ENCODE measurements around the gene TMEM178B. TPM values are rescaled to one million over a fixed set of nuclear protein-coding genes. Genes with fewer than 3 reads are reported as not detected.

TMEM178B gene
- total RNA-seq, 1 donor from 2014 or later: 35.9 TPM

DNA sequence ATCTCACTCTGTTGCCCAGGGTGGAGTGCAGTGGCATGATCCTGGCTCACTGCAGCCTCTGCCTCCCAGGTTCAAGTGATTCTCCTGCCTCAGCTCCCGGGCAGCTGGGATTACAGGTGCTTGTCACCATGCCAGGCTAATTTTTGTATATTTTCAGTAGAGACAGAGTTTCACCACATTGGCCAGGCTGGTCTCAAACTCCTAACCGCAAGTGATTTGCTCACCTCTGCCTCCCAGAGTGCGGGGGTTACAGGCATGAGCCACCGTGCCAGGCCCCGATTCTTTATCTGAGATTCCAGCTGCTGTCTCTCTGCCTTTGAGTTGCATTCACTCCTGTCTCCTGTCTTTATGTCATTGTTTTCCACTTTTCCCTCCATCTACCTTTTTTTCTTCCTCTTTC, 168.7 kb downstream of the TMEM178B start:
- no peak for DNase-seq
- Histone ChIP-seq H3K27ac (replicated peaks) (no peak overlapping the region), H3K27me3 (ENCODE audit: low read depth) (no peaks in the 10 kb centered on the region), H3K4me3 (no peak overlapping the region), H3K9me3 (replicated peaks) (no peaks in the 10 kb centered on the region), H3K4me1 (peaks cover 5% of the 10 kb centered on the region), H3K36me3 (no peaks in the 10 kb centered on the region)
- TF ChIP-seq, protein P1, sequence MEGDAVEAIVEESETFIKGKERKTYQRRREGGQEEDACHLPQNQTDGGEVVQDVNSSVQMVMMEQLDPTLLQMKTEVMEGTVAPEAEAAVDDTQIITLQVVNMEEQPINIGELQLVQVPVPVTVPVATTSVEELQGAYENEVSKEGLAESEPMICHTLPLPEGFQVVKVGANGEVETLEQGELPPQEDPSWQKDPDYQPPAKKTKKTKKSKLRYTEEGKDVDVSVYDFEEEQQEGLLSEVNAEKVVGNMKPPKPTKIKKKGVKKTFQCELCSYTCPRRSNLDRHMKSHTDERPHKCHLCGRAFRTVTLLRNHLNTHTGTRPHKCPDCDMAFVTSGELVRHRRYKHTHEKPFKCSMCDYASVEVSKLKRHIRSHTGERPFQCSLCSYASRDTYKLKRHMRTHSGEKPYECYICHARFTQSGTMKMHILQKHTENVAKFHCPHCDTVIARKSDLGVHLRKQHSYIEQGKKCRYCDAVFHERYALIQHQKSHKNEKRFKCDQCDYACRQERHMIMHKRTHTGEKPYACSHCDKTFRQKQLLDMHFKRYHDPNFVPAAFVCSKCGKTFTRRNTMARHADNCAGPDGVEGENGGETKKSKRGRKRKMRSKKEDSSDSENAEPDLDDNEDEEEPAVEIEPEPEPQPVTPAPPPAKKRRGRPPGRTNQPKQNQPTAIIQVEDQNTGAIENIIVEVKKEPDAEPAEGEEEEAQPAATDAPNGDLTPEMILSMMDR (IDR thresholded peaks at IDR 0.05; ENCODE audit: borderline replicate concordance): no peak
- intact Hi-C loops (cut with micrococcal nuclease): no loop called here

DNA sequence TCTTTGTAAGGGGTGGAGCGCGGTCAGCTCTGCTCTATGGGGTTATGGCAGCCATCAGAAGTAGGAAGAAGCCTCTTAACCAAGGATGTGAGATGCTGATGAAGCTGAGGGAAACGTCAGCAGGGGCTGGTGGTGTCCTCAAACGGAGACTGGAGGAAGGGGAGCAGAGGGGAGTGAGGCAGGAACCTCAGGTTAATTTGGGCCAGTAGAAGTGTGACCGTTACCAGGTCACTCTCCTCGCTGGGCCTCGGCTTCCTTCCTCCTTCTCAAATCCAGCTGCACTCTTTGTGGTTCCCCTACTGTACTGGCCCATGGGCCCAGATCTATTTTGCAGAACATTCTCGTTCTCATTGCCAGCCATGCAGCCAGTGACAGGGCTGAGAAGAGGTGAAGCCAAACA, 169.5 kb downstream of the TMEM178B start:
- TF ChIP-seq, protein P1 (IDR thresholded peaks at IDR 0.05; ENCODE audit: borderline replicate concordance): no peak
- intact Hi-C loops (cut with micrococcal nuclease): no loop called here
- peaks cover 5% of the 10 kb centered on the region for H3K4me1 ChIP-seq
- no peaks in the 10 kb centered on the region for H3K36me3 ChIP-seq
- H3K9me3 ChIP-seq (replicated peaks): no peaks in the 10 kb centered on the region
- no peak for DNase-seq
- H3K27me3 ChIP-seq (ENCODE audit: low read depth): no peaks in the 10 kb centered on the region
- H3K27ac ChIP-seq (replicated peaks): no peak overlapping the region
- H3K4me3 ChIP-seq: no peak overlapping the region

DNA sequence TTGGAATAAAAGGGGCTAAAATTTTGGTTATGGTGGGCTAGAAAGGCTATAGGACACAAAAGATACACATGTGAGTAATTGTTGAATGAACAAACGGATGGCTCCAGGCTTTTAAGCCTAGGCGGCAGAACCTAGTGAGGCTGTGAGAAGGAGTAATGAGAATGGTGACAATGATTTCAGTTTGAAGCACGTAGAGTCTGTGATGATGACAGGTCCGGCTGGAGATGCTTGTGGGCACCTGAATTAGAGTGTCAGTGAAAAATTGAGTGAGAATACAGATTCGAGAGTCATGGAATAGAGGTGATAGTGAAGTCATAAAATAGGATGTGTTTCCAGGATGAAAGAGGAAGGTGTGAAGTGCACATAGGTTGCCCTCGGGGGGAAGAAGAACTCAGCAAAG, 170.6 kb downstream of the TMEM178B start:
- TF ChIP-seq, protein P1 (IDR thresholded peaks at IDR 0.05; ENCODE audit: borderline replicate concordance): no peak
- Histone ChIP-seq H3K27me3 (ENCODE audit: low read depth) (no peaks in the 10 kb centered on the region), H3K4me1 (peaks cover 5% of the 10 kb centered on the region), H3K9me3 (replicated peaks) (no peaks in the 10 kb centered on the region), H3K27ac (replicated peaks) (no peak overlapping the region), H3K36me3 (no peaks in the 10 kb centered on the region), H3K4me3 (no peak overlapping the region)
- intact Hi-C loops (cut with micrococcal nuclease): no loop called here
- DNase-seq: no peak

DNA sequence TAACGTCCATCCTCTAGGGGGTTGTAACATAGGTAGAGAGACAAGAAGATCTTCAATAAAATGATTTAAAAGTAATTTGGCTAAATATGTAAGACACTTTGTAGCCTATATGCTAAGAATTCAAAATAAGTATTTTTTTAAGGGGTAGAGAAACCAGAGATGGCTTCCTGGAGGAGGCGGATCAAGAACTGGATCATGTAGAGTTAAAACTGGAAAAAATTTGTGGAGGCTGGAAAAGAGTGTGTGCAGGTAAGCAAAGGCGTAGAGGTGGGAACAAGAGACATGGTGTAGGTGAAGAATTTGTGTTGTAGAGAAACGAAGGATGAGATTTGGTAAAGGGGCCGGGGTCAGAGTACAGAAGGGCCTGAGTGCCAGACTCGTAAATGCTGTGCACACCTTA, 172.6 kb downstream of the TMEM178B start:
- Histone ChIP-seq H3K4me1 (peaks cover 5% of the 10 kb centered on the region), H3K4me3 (no peak overlapping the region), H3K27me3 (ENCODE audit: low read depth) (no peaks in the 10 kb centered on the region), H3K9me3 (replicated peaks) (no peaks in the 10 kb centered on the region), H3K27ac (replicated peaks) (no peak overlapping the region), H3K36me3 (no peaks in the 10 kb centered on the region)
- intact Hi-C loops (cut with micrococcal nuclease): no loop called here
- TF ChIP-seq, protein P1 (IDR thresholded peaks at IDR 0.05; ENCODE audit: borderline replicate concordance): no peak
- DNase-seq: no peak

DNA sequence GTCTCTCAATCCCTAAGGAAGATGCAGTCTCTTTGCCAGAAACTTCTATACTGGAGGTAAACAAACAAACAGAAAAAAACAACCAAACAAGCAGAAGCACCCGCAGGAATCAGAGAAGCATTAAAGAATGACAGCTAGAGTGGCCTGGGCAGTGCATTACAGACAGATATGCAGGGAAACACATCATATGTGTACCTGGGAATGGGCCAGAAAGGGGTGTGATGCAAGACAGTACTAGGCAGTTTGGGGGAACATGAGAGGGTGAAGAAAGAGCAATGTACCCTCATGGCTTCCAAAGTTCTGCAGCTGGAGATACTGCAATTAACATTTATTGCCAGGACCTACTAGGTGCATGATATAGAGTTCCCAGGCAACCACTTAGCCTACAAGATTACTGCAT, 177.3 kb downstream of the TMEM178B start:
- Histone ChIP-seq H3K9me3 (replicated peaks) (no peaks in the 10 kb centered on the region), H3K4me3 (no peak overlapping the region), H3K27me3 (ENCODE audit: low read depth) (no peaks in the 10 kb centered on the region), H3K4me1 (no peaks in the 10 kb centered on the region), H3K27ac (replicated peaks) (no peak overlapping the region), H3K36me3 (no peaks in the 10 kb centered on the region)
- intact Hi-C loops (cut with micrococcal nuclease): no loop called here
- no peak for DNase-seq
- TF ChIP-seq, protein P1 (IDR thresholded peaks at IDR 0.05; ENCODE audit: borderline replicate concordance): no peak

DNA sequence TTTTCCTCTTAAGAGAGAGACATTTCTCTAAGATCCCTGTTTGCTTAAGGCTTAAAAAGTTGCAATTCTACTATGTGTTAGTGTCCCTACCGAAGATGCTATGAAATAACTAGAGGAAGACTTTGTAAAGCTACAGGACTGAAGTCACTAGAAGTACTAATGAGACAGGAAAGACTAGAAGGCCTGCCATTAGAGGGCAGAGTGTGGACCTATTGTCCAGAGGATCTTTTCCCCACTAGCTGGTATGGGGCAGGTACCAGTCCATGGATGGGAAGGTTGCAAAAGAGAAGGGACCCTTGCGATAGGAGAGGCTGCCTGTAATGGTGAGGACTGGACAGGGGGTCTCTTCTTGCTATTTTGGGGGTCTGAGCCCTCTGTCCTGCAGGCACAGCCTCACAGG, 178.1 kb downstream of the TMEM178B start:
- no peaks in the 10 kb centered on the region for H3K4me1 ChIP-seq
- intact Hi-C loops (cut with micrococcal nuclease): no loop called here
- no peak overlapping the region for H3K27ac ChIP-seq (replicated peaks)
- TF ChIP-seq, protein P1 (IDR thresholded peaks at IDR 0.05; ENCODE audit: borderline replicate concordance): peak; percentile 39
- no peak for DNase-seq
- no peaks in the 10 kb centered on the region for H3K36me3 ChIP-seq
- H3K4me3 ChIP-seq: no peak overlapping the region
- peaks cover 5% of the 10 kb centered on the region for H3K9me3 ChIP-seq (replicated peaks)
- no peaks in the 10 kb centered on the region for H3K27me3 ChIP-seq (ENCODE audit: low read depth)

Measured in left ventricle myocardium inferior (tissue), 1 donor.